HL-60/S4 treated with phorbol 12-myristate 13-acetate at 8.2 ng/mL for 4 days and 3 days (cell line): ENCODE data around the gene GPR176.
"Not testable (repeated sequence)": the region's sequence is repeated elsewhere in the genome, so short reads cannot be mapped to it uniquely, and the experiment has no call there.

Experiments used
- in situ Hi-C: fragments of 300-500 bp; cut with MboI; formaldehyde crosslinking; loops from 2 replicates; pipeline ENCODE4 v1.15.0; 2022; ENCODE audit warnings: low sequenced_read_pairs

GPR176 gene

GRCh38 chr15:39817892-39818291, 102.2 kb downstream of the GPR176 start:
- in situ Hi-C loops = no loop called here

- in situ Hi-C loops = no loop called here
These were observed 105.6 kb downstream of the GPR176 start for GRCh38 chr15:39814489-39814888.

- in situ Hi-C loops = not testable (repeated sequence)
These were observed 107.4 kb downstream of the GPR176 start for GRCh38 chr15:39812651-39813050.

GRCh38 chr15:39808909-39809308, 111.2 kb downstream of the GPR176 start:
- in situ Hi-C loops = no loop called here

- in situ Hi-C loops = no loop called here
These were observed 112.3 kb downstream of the GPR176 start for GRCh38 chr15:39807791-39808190.

- in situ Hi-C loops = no loop called here
These were observed 116.0 kb downstream of the GPR176 start for GRCh38 chr15:39804026-39804425.

GRCh38 chr15:39803016-39803415, 117.0 kb downstream of the GPR176 start:
- in situ Hi-C loops = no loop called here

- in situ Hi-C loops = no loop called here
These were observed 118.3 kb downstream of the GPR176 start for GRCh38 chr15:39801641-39802309.

- in situ Hi-C loops = no loop called here
These were observed 120.5 kb downstream of the GPR176 start for GRCh38 chr15:39799552-39800011.

- in situ Hi-C loops = no loop called here
These were observed 121.7 kb downstream of the GPR176 start for GRCh38 chr15:39798382-39798781.

- in situ Hi-C loops = no loop called here
These were observed 122.7 kb downstream of the GPR176 start for GRCh38 chr15:39797407-39797806.

- in situ Hi-C loops = no loop called here
These were observed 123.5 kb downstream of the GPR176 start for GRCh38 chr15:39796601-39797000.

GRCh38 chr15:39795486-39795885, 124.6 kb downstream of the GPR176 start:
- in situ Hi-C loops = no loop called here

GRCh38 chr15:39794954-39795353, 125.1 kb downstream of the GPR176 start:
- in situ Hi-C loops = no loop called here

- in situ Hi-C loops = no loop called here
These were observed 126.1 kb downstream of the GPR176 start for GRCh38 chr15:39793923-39794322.

- in situ Hi-C loops = no loop called here
These were observed 127.2 kb downstream of the GPR176 start for GRCh38 chr15:39792844-39793335.

GRCh38 chr15:39792025-39792843, 127.8 kb downstream of the GPR176 start:
- in situ Hi-C loops = no loop called here

- in situ Hi-C loops = no loop called here
These were observed 130.3 kb downstream of the GPR176 start for GRCh38 chr15:39789736-39790135.

GRCh38 chr15:39788800-39789565, 131.1 kb downstream of the GPR176 start:
- in situ Hi-C loops = no loop called here

- in situ Hi-C loops = no loop called here
These were observed 132.0 kb downstream of the GPR176 start for GRCh38 chr15:39788108-39788507.

- in situ Hi-C loops = no loop called here
These were observed 132.6 kb downstream of the GPR176 start for GRCh38 chr15:39787479-39787878.
